ENCODE data around the gene VPS45. TPM values are rescaled to one million over a fixed set of nuclear protein-coding genes. Genes with fewer than 3 reads are reported as not detected.

Gene VPS45, protein sequence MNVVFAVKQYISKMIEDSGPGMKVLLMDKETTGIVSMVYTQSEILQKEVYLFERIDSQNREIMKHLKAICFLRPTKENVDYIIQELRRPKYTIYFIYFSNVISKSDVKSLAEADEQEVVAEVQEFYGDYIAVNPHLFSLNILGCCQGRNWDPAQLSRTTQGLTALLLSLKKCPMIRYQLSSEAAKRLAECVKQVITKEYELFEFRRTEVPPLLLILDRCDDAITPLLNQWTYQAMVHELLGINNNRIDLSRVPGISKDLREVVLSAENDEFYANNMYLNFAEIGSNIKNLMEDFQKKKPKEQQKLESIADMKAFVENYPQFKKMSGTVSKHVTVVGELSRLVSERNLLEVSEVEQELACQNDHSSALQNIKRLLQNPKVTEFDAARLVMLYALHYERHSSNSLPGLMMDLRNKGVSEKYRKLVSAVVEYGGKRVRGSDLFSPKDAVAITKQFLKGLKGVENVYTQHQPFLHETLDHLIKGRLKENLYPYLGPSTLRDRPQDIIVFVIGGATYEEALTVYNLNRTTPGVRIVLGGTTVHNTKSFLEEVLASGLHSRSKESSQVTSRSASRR
- 10 to 100 TPM; 18.0 to 42.1 (median 31.1) TPM for total RNA-seq

DNA sequence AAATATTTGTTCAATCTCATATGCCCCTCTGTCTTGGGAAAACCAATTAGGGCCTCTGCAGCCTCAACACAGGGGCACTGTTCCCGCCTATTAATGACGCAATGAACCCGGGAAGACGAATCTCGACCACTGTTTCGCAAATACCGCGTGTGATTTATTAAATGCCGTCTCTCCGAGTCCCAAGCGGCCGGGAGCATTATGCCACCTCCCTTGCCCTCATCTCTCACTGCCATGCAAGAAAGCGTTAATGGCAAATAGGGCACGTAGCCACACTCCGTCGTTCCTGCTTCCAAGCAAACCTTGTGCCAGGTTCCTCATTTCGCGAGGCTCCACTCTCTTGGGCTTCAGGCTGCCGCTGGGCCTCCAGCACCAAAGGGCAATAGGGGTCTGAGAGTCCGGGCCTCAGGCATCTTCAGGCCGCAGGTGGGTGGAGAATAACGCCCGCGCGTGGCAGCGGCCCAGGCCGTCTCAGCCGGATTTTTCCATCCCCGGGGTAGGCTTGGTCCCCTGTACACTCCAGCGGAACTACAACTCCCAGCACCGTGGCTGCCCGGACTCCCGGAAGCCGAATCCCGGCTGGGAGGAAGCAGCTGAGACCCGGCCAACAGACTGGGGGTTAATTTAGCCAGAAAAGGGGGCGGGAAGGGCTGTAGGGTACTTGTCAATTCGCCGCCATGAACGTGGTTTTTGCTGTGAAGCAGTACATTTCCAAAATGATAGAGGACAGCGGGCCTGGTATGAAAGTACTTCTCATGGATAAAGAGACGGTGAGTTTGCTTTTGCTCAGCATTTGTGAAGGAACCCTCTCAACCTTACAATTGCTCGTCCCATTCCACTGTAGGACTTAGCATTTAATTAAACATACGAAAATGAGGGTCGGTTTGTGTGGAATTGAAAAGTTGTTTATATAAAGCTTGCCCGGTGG, at the start of gene VPS45:
Gene VPS45, plus strand, starts transcription at position 593 of the 925 bp plus-strand sequence. Its CDS starts 82 bp downstream, at position 675.
- DNase-seq (ENCODE audit: low spot score) (peak; percentile 70), ATAC-seq (ENCODE audit: low FRiP score) (peak; percentile 97)
- no peak for TF ChIP-seq CTCF (IDR thresholded peaks at IDR 0.05)

DNA sequence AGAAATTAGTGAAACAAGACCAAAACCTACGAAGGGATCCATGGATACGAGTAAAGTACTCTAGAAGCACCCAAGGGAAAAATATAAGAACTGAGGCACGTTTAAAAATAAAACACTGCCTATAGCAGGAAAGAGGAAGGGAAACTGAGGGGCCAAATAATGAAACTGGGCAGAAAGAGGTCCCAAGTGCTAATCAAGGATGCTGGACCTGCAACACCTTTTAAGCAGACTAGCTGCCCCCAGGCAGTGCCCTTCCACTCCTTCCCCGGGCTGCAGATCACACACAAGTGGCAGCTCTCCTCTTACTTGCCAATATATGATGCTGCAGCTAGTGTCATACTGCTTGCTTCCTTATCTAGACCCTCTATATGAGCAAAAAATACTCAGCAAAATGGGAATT, 49.4 kb upstream of the VPS45 start:
- no peak for ATAC-seq (ENCODE audit: low FRiP score)
- TF ChIP-seq CTCF (IDR thresholded peaks at IDR 0.05), result no peak

DNA sequence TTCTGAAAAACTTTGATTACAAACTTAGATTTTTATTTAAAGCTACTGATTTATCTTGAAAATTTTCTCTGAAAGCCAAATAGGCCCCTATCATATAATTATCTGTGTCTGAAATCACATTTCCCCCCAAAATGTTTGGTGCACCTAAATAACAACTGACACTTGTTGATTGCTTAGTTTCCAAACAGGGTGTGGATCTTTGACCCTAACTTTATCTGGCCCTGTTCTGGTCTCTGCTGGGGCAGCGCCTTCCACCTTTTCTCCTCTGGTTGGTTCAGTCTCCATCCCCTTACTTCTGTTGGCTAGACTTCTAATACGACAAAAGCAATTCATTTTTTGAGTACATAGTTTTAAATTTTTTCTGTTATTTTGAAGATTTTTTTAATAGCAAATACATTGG, 46.9 kb upstream of the VPS45 start:
- no peak for ATAC-seq (ENCODE audit: low FRiP score)
- no peak for TF ChIP-seq CTCF (IDR thresholded peaks at IDR 0.05)
- DNase-seq (ENCODE audit: low spot score), result no peak

More for the DNA sequence above, 49.4 kb upstream of the VPS45 start:
- DNase-seq (ENCODE audit: low spot score), result no peak

GRCh38 chr1:150021191-150021694, 46.3 kb upstream of the VPS45 start:
- ATAC-seq (ENCODE audit: low FRiP score) (no peak), DNase-seq (ENCODE audit: low spot score) (no peak)
- no peak for TF ChIP-seq CTCF (IDR thresholded peaks at IDR 0.05)

- no peak for ATAC-seq (ENCODE audit: low FRiP score)
- no peak for DNase-seq (ENCODE audit: low spot score)
- no peak for TF ChIP-seq CTCF (IDR thresholded peaks at IDR 0.05)
These were observed 45.2 kb upstream of the VPS45 start for GRCh38 chr1:150022357-150022756.

GRCh38 chr1:150024156-150024555, 43.4 kb upstream of the VPS45 start:
- ATAC-seq (ENCODE audit: low FRiP score) (no peak), DNase-seq (ENCODE audit: low spot score) (no peak)
- TF ChIP-seq CTCF (IDR thresholded peaks at IDR 0.05), result no peak

Data from omental fat pad (tissue), 4 donors.